Activated T-cell treated with anti-CD3 and anti-CD28 coated beads for 48 hours (primary cell): ENCODE measurements around the gene COLEC12.

ENCODE experiments used
- DNase-seq: peaks from one replicate; pipeline ENCODE4 v3.0.0-alpha.2; 2020; ENCODE audit warnings: low read depth

Gene COLEC12

GRCh38 chr18:473802-474201, 26.7 kb downstream of the COLEC12 start:
- no peak for DNase-seq

GRCh38 chr18:471716-472115, 28.8 kb downstream of the COLEC12 start:
- DNase-seq = no peak

- no peak for DNase-seq
Observed at GRCh38 chr18:470661-471501, 29.6 kb downstream of the COLEC12 start.

GRCh38 chr18:468955-469790, 31.3 kb downstream of the COLEC12 start:
- no peak for DNase-seq

- no peak for DNase-seq
Observed at GRCh38 chr18:463827-464541, 36.5 kb downstream of the COLEC12 start.

GRCh38 chr18:463403-463802, 37.1 kb downstream of the COLEC12 start:
- no peak for DNase-seq

- no peak for DNase-seq
Observed at GRCh38 chr18:461762-462161, 38.7 kb downstream of the COLEC12 start.

- no peak for DNase-seq
Observed at GRCh38 chr18:460791-461190, 39.7 kb downstream of the COLEC12 start.

GRCh38 chr18:459814-460593, 40.5 kb downstream of the COLEC12 start:
- DNase-seq = no peak

GRCh38 chr18:457521-458412, 42.7 kb downstream of the COLEC12 start:
- DNase-seq = no peak

- no peak for DNase-seq
Observed at GRCh38 chr18:457140-457519, 43.4 kb downstream of the COLEC12 start.

- DNase-seq = no peak
Observed at GRCh38 chr18:456361-457139, 44.0 kb downstream of the COLEC12 start.

- no peak for DNase-seq
Observed at GRCh38 chr18:453400-453799, 47.1 kb downstream of the COLEC12 start.

- no peak for DNase-seq
Observed at GRCh38 chr18:452816-453215, 47.7 kb downstream of the COLEC12 start.

GRCh38 chr18:449374-449773, 51.1 kb downstream of the COLEC12 start:
- no peak for DNase-seq

GRCh38 chr18:448116-448790, 52.2 kb downstream of the COLEC12 start:
- DNase-seq = no peak

- DNase-seq = no peak
Observed at GRCh38 chr18:446941-447560, 53.5 kb downstream of the COLEC12 start.

GRCh38 chr18:445055-445454, 55.4 kb downstream of the COLEC12 start:
- DNase-seq = no peak

GRCh38 chr18:438571-438970, 61.9 kb downstream of the COLEC12 start:
- no peak for DNase-seq
